Left colon (tissue), 2 donors: ENCODE data around the gene SYT2. TPM values are rescaled to one million over a fixed set of nuclear protein-coding genes. Genes with fewer than 3 reads are reported as not detected.

Experiments
- ATAC-seq: fragments of 200-7000 bp; cut with Tn5 transposase; one replicate; pipeline ENCODE4 v1.9.1; 2020; ENCODE audit warnings: mild to moderate bottlenecking, moderate library complexity
- DNase-seq, 2 donors: peaks; one replicate each; pipeline ENCODE4 v3.0.0-alpha.2; 2020
- intact Hi-C, 2 donors: fragments of 100-400 bp; cut with DNase I in 1 of 2; cut with micrococcal nuclease in 1 of 2; formaldehyde crosslinking; loops; one replicate each; pipeline versions ENCODE4 v1.11.2 to v1.14.0; 2022; cut with DNase I, micrococcal nuclease
- total RNA-seq, 2 donors: library from RNA; stranded (reverse); fragmentation: NEBNext Ultra II Directional; extraction: Animal tissue kit (Norgen Biotek cat#: 25700); gene quantifications; one replicate each; pipeline ENCODE4 v1.2.1, GENCODE V29; 2021
- donor health status: DM: no; HTN: no; CAD: no.
- donor health status: DM: yes; HTN: yes; CAD: no.

The SYT2 gene
- total RNA-seq, 2 donors from 2014 or later: 0.06 to 0.42 TPM

GRCh38 chr1:202684716-202685115 lies 25.5 kb downstream of the SYT2 start:
- no peak for ATAC-seq
- no peak for DNase-seq

GRCh38 chr1:202683029-202683428 lies 27.2 kb downstream of the SYT2 start:
- DNase-seq (no peak), ATAC-seq (no peak)
- intact Hi-C loops: no loop called here

More at GRCh38 chr1:202684716-202685115, 25.5 kb downstream of the SYT2 start:
- intact Hi-C loops: no loop called here

DNA sequence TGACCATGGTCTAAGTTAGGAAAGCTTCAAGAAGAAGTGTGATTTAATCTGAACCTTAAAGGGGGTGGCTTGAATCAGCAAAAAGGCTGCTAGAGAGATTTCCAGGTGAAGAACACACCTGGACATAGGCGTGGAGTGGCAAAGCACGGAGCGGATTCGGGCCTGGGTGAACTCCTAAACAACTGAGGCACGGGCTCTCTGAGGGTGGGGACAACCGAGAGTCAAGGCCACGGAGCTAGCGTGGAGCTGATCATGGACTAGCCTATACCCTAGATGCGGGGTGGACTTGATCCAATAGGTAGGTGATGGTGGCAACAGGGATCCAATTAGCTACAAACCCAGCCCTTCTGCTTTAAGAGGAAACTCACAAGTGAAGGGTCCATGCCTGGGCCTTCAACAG lies 27.8 kb downstream of the SYT2 start:
- intact Hi-C loops: no loop called here
- no peak for ATAC-seq
- DNase-seq: no peak

DNA sequence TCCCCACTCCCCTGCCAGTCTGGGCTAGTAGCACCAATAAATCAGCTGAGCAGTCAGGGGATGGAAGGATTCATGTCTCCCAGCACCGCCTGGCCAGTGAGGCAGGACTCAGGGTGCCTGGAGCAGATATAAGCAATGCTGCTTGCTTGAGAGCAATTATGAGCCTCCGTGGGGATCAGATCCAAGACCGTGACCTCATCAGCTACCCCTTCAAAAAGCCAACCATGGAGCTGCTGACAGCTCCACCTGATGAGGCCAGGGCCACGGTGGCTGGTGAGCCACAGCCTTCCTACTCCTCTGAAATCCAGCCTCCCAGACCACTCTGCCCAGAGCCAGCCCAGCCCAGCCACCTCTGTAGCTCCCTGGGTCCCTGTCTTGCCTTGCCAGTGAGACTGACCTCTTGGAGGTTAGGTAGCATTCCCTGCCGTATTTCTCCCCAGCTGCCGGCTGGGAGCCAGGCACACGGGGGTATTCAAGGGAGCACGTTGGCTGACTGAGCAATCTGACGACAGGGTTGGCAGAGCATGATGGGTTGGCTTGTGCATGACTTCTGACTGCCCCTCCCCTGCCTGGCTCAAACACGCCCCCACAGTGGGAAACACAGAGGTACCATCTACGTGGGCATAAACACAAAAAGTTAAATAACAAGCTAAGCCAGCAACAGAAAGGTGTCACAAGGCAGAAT lies 28.4 kb downstream of the SYT2 start:
- DNase-seq: no peak
- no peak for ATAC-seq
- intact Hi-C loops: no loop called here

DNA sequence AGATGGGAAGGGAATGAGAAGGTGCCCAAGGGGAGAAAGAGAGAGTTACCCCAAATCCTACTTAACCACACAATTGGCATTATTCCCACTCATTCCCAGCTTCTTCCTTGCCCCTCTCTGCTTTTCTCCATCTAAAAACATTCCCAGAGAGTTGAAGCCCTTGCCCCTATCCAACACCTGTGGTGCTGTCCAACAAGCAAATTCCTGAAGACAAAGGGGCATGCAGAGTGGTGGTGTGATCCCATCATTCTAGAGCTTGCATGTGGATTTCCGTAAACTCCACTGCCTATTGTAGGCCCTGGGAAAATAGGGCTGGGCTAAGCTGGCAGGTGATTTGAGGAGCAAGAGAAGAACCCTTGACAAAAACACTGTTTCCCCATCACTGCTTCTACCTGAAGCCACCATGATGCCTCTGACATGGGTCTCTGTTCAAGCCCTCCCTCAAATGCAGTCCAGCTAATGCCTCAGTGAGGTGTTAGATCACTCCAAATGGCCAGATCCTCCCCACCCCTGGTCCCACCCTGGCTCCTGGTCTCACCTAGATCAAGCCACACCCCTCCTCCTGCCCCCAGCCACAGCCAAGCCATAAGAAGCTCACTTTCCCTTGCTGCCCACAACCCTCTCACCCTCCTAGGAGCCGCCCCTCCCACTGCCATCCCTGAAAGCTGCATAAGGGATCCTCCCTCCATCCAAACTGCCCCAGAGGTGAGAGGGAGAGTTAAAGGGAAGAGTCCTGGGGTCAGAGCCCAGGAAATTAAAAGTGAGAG lies 29.5 kb downstream of the SYT2 start:
- no peak for ATAC-seq
- DNase-seq: no peak
- intact Hi-C loops: no loop called here

GRCh38 chr1:202679406-202680177 lies 30.7 kb downstream of the SYT2 start:
- DNase-seq (no peak), ATAC-seq (no peak)
- intact Hi-C loops: no loop called here

- ATAC-seq: no peak
- DNase-seq: no peak
- intact Hi-C loops: no loop called here
Observed at GRCh38 chr1:202677433-202677832, 32.8 kb downstream of the SYT2 start.

- ATAC-seq (no peak), DNase-seq (no peak)
- intact Hi-C loops: no loop called here
Observed at GRCh38 chr1:202673531-202673930, 36.7 kb downstream of the SYT2 start.

- peak in 1 of 2 donors; percentile 43 for DNase-seq
- intact Hi-C loops: no loop called here
- peak; percentile 62 for ATAC-seq
Observed at GRCh38 chr1:202671399-202671798, 38.9 kb downstream of the SYT2 start.

- intact Hi-C loops: no loop called here
- no peak for DNase-seq
- ATAC-seq: no peak
Observed at GRCh38 chr1:202665417-202665816, 44.8 kb downstream of the SYT2 start.

GRCh38 chr1:202664083-202664482 lies 46.2 kb downstream of the SYT2 start:
- DNase-seq (no peak), ATAC-seq (no peak)
- intact Hi-C loops: no loop called here

DNA sequence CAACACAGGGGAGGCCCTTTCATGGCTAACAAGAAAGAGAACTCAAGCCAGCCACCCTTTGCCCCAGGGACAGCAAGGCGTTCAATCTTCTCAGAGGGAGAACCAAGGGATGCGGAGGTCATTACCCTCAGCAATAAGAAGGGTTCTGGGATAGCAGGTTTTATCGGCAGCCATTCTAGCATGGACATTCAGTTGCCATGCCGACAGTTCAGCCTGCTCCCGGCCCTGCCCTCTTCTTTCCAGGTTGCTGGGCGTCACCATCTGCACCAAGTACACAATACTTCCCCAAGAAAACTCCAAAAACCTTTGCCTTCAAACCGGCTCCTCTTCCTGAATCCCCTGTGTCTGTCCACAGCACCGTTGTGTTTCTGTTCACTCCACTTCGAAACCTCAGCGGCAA lies 47.1 kb downstream of the SYT2 start:
- intact Hi-C loops: no loop called here
- ATAC-seq: peak; percentile 60
- DNase-seq: no peak

DNA sequence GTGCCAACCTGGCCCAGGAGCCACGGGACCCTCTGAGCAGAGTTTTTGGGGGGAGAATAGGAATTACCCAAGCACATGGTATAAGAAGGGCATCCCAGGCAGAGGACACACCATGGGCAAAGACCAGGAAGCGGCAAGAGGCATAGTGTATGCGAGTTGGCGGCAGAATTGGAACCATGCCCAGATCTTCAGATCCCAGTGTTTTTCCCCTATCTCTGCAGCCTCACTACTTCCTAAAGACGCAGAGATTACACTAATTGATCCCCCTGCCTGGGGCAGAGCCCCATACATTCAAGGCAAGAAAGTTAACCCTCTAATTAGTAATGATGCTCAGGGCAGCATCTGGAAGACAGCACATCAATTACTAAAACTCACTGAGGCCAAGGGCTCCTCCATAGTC lies 48.2 kb downstream of the SYT2 start:
- no peak for DNase-seq
- intact Hi-C loops: no loop called here
- ATAC-seq: peak; percentile 80

- DNase-seq (no peak), ATAC-seq (peak; percentile 62)
- intact Hi-C loops: no loop called here
Observed at GRCh38 chr1:202661136-202661845, 49.0 kb downstream of the SYT2 start.

- intact Hi-C loops: no loop called here
- no peak for ATAC-seq
- no peak for DNase-seq
Observed at GRCh38 chr1:202659974-202660373, 50.3 kb downstream of the SYT2 start.

GRCh38 chr1:202659541-202659940 lies 50.7 kb downstream of the SYT2 start:
- intact Hi-C loops: no loop called here
- ATAC-seq (no peak), DNase-seq (no peak)

- no peak for ATAC-seq
- no peak for DNase-seq
- intact Hi-C loops: no loop called here
Observed at GRCh38 chr1:202658769-202659168, 51.5 kb downstream of the SYT2 start.

DNA sequence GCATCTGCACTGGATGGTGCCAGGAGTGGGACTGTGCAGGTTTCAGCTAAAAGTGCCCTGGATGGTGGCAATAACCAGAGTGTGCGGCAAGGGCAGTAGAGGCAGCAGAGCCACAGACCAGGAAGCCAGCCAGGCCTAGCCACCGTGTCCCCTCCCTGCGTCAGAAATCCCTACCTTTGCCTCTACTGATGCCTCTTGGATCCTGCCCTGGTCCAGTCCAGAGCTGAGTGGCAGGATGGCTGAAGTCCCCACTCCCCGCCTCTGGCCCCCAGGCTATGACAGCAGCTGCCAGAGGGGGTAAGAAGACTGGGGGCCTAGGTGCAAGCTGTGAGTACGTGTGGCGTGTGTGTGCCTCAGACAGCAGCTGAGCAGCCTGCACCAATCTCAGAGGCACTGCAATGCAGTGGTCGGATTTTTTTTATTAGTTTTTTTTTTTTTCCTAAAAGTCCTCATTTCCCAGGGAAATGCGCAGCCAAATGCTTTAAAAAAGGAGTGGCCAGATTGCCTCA lies 51.9 kb downstream of the SYT2 start:
- no peak for DNase-seq
- intact Hi-C loops: no loop called here
- no peak for ATAC-seq
